ENCODE data around the gene PLEKHA8.

DNA sequence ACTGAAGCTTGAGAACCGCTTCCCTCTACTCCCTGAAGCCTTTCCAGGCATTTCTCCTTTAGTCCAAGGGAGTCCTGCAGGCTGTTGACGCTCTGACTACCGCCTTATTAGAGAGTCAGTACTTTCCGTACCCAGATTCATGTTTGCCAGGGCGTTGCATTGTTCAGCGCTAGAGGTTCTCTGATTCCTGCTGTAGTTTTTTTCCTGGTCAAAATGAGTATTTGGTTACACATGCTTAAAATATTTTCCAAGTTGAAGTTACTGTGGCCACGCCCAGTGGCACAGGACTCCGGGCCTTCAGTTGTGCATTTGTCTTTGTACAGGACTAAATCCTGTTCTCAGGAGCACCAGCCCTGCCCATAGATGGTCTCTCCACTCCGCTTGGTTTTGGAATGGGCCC, 114.5 kb downstream of the PLEKHA8 start:
- TF ChIP-seq NR2C2 (IDR thresholded peaks at IDR 0.05; ENCODE audit: borderline replicate concordance, control insufficient read depth, insufficient read length, low read depth) (no peak), EP300 (IDR thresholded peaks at IDR 0.05; ENCODE audit: borderline replicate concordance in 1 of 2, control insufficient read depth in 1 of 2, low read depth in 2 of 2, low read length in 2 of 2) (no peak), CEBPB (IDR thresholded peaks at IDR 0.05; ENCODE audit: borderline replicate concordance in 1 of 2, low read depth in 2 of 2, low read length in 2 of 2) (no peak), POLR2AphosphoS5 (IDR thresholded peaks at IDR 0.05; ENCODE audit: low read length) (no peak), TCF7 (IDR thresholded peaks at IDR 0.05; ENCODE audit: borderline replicate concordance) (no peak), HDGF (IDR thresholded peaks at IDR 0.05) (no peak), KDM1A (IDR thresholded peaks at IDR 0.05; ENCODE audit: borderline replicate concordance) (no peak), PAX5 (IDR thresholded peaks at IDR 0.05; ENCODE audit: borderline replicate concordance, low read depth, low read length) (no peak), SPI1 (IDR thresholded peaks at IDR 0.05; ENCODE audit: borderline replicate concordance, insufficient read depth, low read depth, low read length) (no peak), ZZZ3 (IDR thresholded peaks at IDR 0.05; ENCODE audit: control insufficient read depth, insufficient read length, low read depth) (no peak), CHD2 (IDR thresholded peaks at IDR 0.05; ENCODE audit: borderline replicate concordance, low read depth, low read length) (no peak), HDAC6 (IDR thresholded peaks at IDR 0.05; ENCODE audit: unreplicated experiment) (no peak)
- TF ChIP-seq, protein P1, sequence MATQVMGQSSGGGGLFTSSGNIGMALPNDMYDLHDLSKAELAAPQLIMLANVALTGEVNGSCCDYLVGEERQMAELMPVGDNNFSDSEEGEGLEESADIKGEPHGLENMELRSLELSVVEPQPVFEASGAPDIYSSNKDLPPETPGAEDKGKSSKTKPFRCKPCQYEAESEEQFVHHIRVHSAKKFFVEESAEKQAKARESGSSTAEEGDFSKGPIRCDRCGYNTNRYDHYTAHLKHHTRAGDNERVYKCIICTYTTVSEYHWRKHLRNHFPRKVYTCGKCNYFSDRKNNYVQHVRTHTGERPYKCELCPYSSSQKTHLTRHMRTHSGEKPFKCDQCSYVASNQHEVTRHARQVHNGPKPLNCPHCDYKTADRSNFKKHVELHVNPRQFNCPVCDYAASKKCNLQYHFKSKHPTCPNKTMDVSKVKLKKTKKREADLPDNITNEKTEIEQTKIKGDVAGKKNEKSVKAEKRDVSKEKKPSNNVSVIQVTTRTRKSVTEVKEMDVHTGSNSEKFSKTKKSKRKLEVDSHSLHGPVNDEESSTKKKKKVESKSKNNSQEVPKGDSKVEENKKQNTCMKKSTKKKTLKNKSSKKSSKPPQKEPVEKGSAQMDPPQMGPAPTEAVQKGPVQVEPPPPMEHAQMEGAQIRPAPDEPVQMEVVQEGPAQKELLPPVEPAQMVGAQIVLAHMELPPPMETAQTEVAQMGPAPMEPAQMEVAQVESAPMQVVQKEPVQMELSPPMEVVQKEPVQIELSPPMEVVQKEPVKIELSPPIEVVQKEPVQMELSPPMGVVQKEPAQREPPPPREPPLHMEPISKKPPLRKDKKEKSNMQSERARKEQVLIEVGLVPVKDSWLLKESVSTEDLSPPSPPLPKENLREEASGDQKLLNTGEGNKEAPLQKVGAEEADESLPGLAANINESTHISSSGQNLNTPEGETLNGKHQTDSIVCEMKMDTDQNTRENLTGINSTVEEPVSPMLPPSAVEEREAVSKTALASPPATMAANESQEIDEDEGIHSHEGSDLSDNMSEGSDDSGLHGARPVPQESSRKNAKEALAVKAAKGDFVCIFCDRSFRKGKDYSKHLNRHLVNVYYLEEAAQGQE (IDR thresholded peaks at IDR 0.05; ENCODE audit: low read depth, low read length), result no peak
- TF ChIP-seq, protein P2, sequence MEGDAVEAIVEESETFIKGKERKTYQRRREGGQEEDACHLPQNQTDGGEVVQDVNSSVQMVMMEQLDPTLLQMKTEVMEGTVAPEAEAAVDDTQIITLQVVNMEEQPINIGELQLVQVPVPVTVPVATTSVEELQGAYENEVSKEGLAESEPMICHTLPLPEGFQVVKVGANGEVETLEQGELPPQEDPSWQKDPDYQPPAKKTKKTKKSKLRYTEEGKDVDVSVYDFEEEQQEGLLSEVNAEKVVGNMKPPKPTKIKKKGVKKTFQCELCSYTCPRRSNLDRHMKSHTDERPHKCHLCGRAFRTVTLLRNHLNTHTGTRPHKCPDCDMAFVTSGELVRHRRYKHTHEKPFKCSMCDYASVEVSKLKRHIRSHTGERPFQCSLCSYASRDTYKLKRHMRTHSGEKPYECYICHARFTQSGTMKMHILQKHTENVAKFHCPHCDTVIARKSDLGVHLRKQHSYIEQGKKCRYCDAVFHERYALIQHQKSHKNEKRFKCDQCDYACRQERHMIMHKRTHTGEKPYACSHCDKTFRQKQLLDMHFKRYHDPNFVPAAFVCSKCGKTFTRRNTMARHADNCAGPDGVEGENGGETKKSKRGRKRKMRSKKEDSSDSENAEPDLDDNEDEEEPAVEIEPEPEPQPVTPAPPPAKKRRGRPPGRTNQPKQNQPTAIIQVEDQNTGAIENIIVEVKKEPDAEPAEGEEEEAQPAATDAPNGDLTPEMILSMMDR (IDR thresholded peaks at IDR 0.05 in 2 of 3, conservative IDR thresholded peaks at IDR 0.05 in 1 of 3; ENCODE audit: control insufficient read depth in 2 of 3, extremely low read depth in 1 of 3, insufficient read depth in 1 of 3, low read depth in 3 of 3, low read length in 3 of 3), result no peak
